GM12878 (cell line): Measurements from ENCODE around the gene UFD1. TPM values are rescaled to one million over a fixed set of nuclear protein-coding genes. Genes with fewer than 3 reads are reported as not detected.

Source experiments
- ATAC-seq: fragments of 200-7000 bp; cut with Tn5 transposase; 3 replicates; pipeline ENCODE4 v1.9.1; 2020; ENCODE audit warnings: mild to moderate bottlenecking, moderate library complexity
- BruUV-seq: library from RNA; stranded (reverse); fragments of 400-500 nt; replicated peaks from 2 replicates; lab custom pipeline; 2021; lab: Mats Ljungman, UMichigan
- CTCF ChIA-PET: fragments of 300-600 bp; sonication (Branson Sonifier 250); formaldehyde crosslinking; extraction: SDS; loops from one replicate; lab custom pipeline; 2021; ENCODE audit warnings: inconsistent platforms; lab: Yijun Ruan, JAX
- POLR2A ChIA-PET: fragments of 350-600 bp; formaldehyde crosslinking; extraction: SDS; loops from one replicate; lab custom pipeline; 2021; ENCODE audit warnings: inconsistent platforms; lab: Charles Lee
- RAD21 ChIA-PET: fragments of 300-600 bp; sonication (Branson Sonifier 250); formaldehyde crosslinking; loops from one replicate; lab custom pipeline; 2023; ENCODE audit warnings: antibody characterized with exemption; ENCODE audit not compliant: unreplicated experiment; lab: Charles Lee
- SMC1A ChIA-PET: fragments of 300-600 bp; sonication (Branson Sonifier 250); formaldehyde crosslinking; loops from one replicate; lab custom pipeline; 2023; ENCODE audit not compliant: unreplicated experiment, uncharacterized antibody; lab: Charles Lee
- DNase-seq: peaks from one replicate; pipeline ENCODE4 v3.0.0-alpha.2; 2011; ENCODE audit warnings: low read depth, low spot score
- FAIRE-seq: peaks from 3 replicates; lab custom pipeline; 2011; peaks lifted over from hg19 to GRCh38; lab: Jason Lieb, UNC
- H2AFZ ChIP-seq: 2 replicates; pipeline ENCODE4 v1.6.0; 2011; ENCODE audit warnings: low read depth, low read length, control low read depth; ENCODE audit not compliant: control insufficient read depth
- H3K27ac ChIP-seq: 2 replicates; pipeline ENCODE4 v1.5.1; 2011; ENCODE audit warnings: control low read depth; ENCODE audit not compliant: control insufficient read depth, insufficient read depth
- H3K27me3 ChIP-seq, 2 experiments: replicated peaks in 1 of 2; 2 replicates each; pipeline versions ENCODE4 v1.6.0 to v1.6.1; 2011; ENCODE audit warnings: low read length in 1 of 2; ENCODE audit not compliant: control insufficient read depth in 2 of 2, insufficient read depth in 2 of 2
- H3K36me3 ChIP-seq, 2 experiments: 2 replicates each; pipeline ENCODE4 v1.5.1; 2011; ENCODE audit warnings: low read length in 1 of 2; ENCODE audit not compliant: control insufficient read depth in 2 of 2, insufficient read depth in 2 of 2
- H3K4me1 ChIP-seq: 2 replicates; pipeline ENCODE4 v1.6.1; 2011; ENCODE audit warnings: mild to moderate bottlenecking, low read length, moderate library complexity, mixed read lengths; ENCODE audit not compliant: control insufficient read depth, insufficient read depth
- H3K4me2 ChIP-seq: 2 replicates; pipeline ENCODE4 v1.6.0; 2011; ENCODE audit warnings: control low read depth; ENCODE audit not compliant: control insufficient read depth, insufficient read depth
- H3K4me3 ChIP-seq: fragments of 200-600 bp; sonication (generic); 2 replicates; pipeline ENCODE4 v1.5.1; 2016
- H3K79me2 ChIP-seq: 2 replicates; pipeline ENCODE4 v1.6.0; 2011; ENCODE audit warnings: low read length; ENCODE audit not compliant: control insufficient read depth, insufficient read depth
- H3K9ac ChIP-seq: 2 replicates; pipeline ENCODE4 v1.8.0; 2011; ENCODE audit warnings: low read length, control low read depth, mixed read lengths; ENCODE audit not compliant: control insufficient read depth, insufficient read depth
- H3K9me3 ChIP-seq: replicated peaks from 3 replicates; pipeline ENCODE4 v1.5.1; 2011; ENCODE audit warnings: mild to moderate bottlenecking, low read length; ENCODE audit not compliant: control insufficient read depth, insufficient read depth
- H4K20me1 ChIP-seq: 2 replicates; pipeline ENCODE4 v1.6.0; 2011; ENCODE audit not compliant: control insufficient read depth, insufficient read depth
- BACH1 ChIP-seq: fragments of 450-650 bp; IDR thresholded peaks from 2 replicates; pipeline ENCODE4 v1.6.1; 2017; ENCODE audit warnings: mild to moderate bottlenecking, borderline replicate concordance
- BHLHE40 ChIP-seq, 2 experiments: fragments of 450-650 bp in 1 of 2; IDR thresholded peaks; 2 replicates each; pipeline ENCODE4 v1.6.1; 2011 to 2017; ENCODE audit warnings: low read depth in 2 of 2, borderline replicate concordance in 1 of 2, improper control_type of control experiment in 1 of 2, low read length in 1 of 2, mild to moderate bottlenecking in 1 of 2
- CREB1 ChIP-seq: IDR thresholded peaks from 2 replicates; pipeline ENCODE4 v1.6.1; 2012; ENCODE audit warnings: low read depth, mild to moderate bottlenecking, inconsistent platforms
- FOS ChIP-seq: IDR thresholded peaks from 3 replicates; pipeline ENCODE4 v1.6.1; 2011; ENCODE audit warnings: borderline replicate concordance; ENCODE audit not compliant: insufficient read length; ENCODE audit errors: extremely low read depth
- GATAD2B ChIP-seq: fragments of 450-650 bp; conservative IDR thresholded peaks from 2 replicates; pipeline ENCODE4 v1.6.1; 2017; ENCODE audit warnings: low read depth, mild to moderate bottlenecking, moderate library complexity
- LARP7 ChIP-seq: fragments of 450-650 bp; IDR thresholded peaks from 2 replicates; pipeline ENCODE4 v1.6.1; 2017; ENCODE audit warnings: mild to moderate bottlenecking
- MXI1 ChIP-seq: fragments of 150-350 bp; IDR thresholded peaks from 2 replicates; pipeline ENCODE4 v1.6.1; 2011; ENCODE audit warnings: low read depth, mild to moderate bottlenecking, inconsistent platforms, low read length, improper control_type of control experiment
- NFIC ChIP-seq: IDR thresholded peaks from 2 replicates; pipeline ENCODE4 v1.6.1; 2012; ENCODE audit warnings: low read depth, mild to moderate bottlenecking, inconsistent platforms, low read length, moderate library complexity
- NR2C1 ChIP-seq: fragments of 450-650 bp; IDR thresholded peaks from 2 replicates; pipeline ENCODE4 v1.6.1; 2017; ENCODE audit warnings: antibody characterized with exemption, mild to moderate bottlenecking, moderate library complexity
- PML ChIP-seq: IDR thresholded peaks from 2 replicates; pipeline ENCODE4 v1.6.1; 2012; ENCODE audit warnings: low read length, inconsistent platforms
- POLR2A ChIP-seq: IDR thresholded peaks from 2 replicates; pipeline ENCODE4 v1.6.1; 2011; ENCODE audit warnings: low read depth, mild to moderate bottlenecking, low read length
- RFX5 ChIP-seq: IDR thresholded peaks from 2 replicates; pipeline ENCODE4 v1.6.1; 2011; ENCODE audit warnings: low read depth, low read length, improper control_type of control experiment
- SMARCA5 ChIP-seq: fragments of 450-650 bp; IDR thresholded peaks from 2 replicates; pipeline ENCODE4 v1.6.1; 2017; ENCODE audit warnings: mild to moderate bottlenecking
- ZSCAN29 ChIP-seq: fragments of 450-650 bp; IDR thresholded peaks from 2 replicates; pipeline ENCODE4 v1.6.1; 2017; ENCODE audit warnings: mild to moderate bottlenecking, moderate library complexity
- WGBS: methylation state at CpG from one replicate; pipeline ENCODE4 v1.1.6; 2016; ENCODE audit warnings: low lambda C conversion rate; ENCODE audit not compliant: insufficient replicate concordance, insufficient coverage; ENCODE audit errors: missing lambda C conversion rate; 5-methylcytosine and 5-hydroxymethylcytosine counted together
- in situ Hi-C: fragments of 300-500 bp; cut with MboI; formaldehyde crosslinking; loops from 9 replicates; pipeline ENCODE4 v1.14.3; 2018; ENCODE audit warnings: mixed read lengths
- intact Hi-C: fragments of 100-400 bp; cut with micrococcal nuclease; formaldehyde crosslinking; loops from one replicate; pipeline ENCODE4 v1.14.2; 2022; ENCODE audit not compliant: unreplicated experiment
- polyA plus RNA-seq, 11 experiments: library from polyadenylated mRNA; depleted of rRNA in 4 of 11; unstranded in 6 of 11; stranded (reverse) in 5 of 11; fragments of >200 nt; fragmentation: Nextera tagmentation in 4 of 11; fragmentation: Illumina TruSeq in 1 of 11; extraction: Ambion mirVana in 4 of 11; extraction: Trizol in 1 of 11; gene quantifications; 1 replicate in 1 of 11; 2 replicates in 10 of 11; pipeline versions ENCODE4 v1.2.1 to v1.2.3, GENCODE V29; 2011 to 2016; ENCODE audit warnings: inconsistent platforms in 2 of 11, missing spikeins in 2 of 11, low read depth in 1 of 11
- total RNA-seq, 4 experiments: library from RNA; depleted of rRNA in 3 of 4; stranded (reverse); fragments of >200 nt in 3 of 4; fragmentation: Illumina TruSeq in 1 of 4; extraction: Trizol in 1 of 4; gene quantifications; 2 replicates each; pipeline versions ENCODE4 v1.2.1 to v1.2.3, GENCODE V29; 2013 to 2021
- TF ChIP-seq, protein P1 (sequence below): fragments of 450-650 bp; IDR thresholded peaks from 2 replicates; pipeline ENCODE4 v1.6.1; 2014; ENCODE audit warnings: mild to moderate bottlenecking
- TF ChIP-seq, protein P2 (sequence below): IDR thresholded peaks from 2 replicates; pipeline ENCODE4 v1.6.1; 2011; ENCODE audit warnings: mild to moderate bottlenecking, low read depth, low read length, moderate library complexity; ENCODE audit not compliant: insufficient replicate concordance
- TF ChIP-seq, protein P3 (sequence below): fragments of 450-650 bp; IDR thresholded peaks from 2 replicates; pipeline ENCODE4 v1.6.1; 2017; ENCODE audit warnings: mild to moderate bottlenecking, moderate library complexity

The UFD1 gene
- total and polyA plus RNA-seq, 10 of the 15 experiments (the other 5 are each of a cell fraction or from before 2014, with no cell fraction given), result 67.2 to 143 (median 117) TPM

DNA sequence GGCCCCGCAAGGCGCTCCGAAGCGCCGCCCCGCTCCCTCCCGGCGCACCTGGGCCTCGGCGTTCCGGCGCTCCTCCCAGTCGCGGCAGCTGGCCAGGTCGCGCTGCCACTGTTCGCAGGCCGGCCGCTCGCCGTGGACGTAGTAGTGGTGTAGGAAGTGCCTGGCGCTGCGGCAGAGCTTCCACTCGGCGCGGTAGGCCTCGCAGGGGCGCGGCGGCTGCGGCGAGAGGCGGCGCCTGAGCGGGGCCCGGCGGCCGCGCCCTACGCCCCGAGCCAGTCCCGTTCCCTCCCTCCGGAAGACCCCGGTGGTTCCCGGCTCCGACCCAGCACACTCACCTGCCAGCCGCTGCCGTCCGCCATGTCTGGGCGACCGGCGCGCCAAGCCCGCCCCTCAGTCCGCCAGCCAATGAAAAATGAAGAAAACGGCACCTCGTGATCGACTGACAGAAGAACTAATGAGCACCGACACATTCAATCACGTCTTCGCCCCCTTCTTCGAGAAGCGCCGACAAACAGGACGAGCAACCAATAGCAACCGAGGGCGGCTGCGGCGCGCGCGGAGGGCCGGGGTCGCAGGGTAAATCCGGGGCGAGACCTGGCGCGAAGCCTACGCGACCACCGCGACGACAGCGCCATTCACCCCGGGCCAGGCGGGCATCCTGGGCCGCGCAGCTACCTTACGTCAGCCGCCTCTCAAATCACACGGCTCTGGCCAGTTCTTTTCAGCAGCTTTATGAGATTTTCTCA, 31.5 kb downstream of the UFD1 start, which contains the start of gene C22orf39:
Gene C22orf39, minus strand, starts transcription at position 382 of the 746 bp plus-strand sequence. Its CDS starts 23 bp downstream, at position 359.
- in situ Hi-C loops, result loop anchor here (25.0 kb wide), 1 partner anchor 1810 kb away; the partner anchor contains the start of genes ATP6V1E1 and BCL2L13
- Histone ChIP-seq H3K4me1 (peaks cover 17% of the 10 kb centered on the region), H3K4me3 (peak within 1 kb of the TSS; percentile 95), H3K27ac (peak within 1 kb of the TSS; percentile 85), H3K27me3 (no peaks in the 10 kb centered on the region), H3K4me2 (peak within 1 kb of the TSS; percentile 95), H2AFZ (peak within 1 kb of the TSS; percentile 94), H4K20me1 (no peaks in the 10 kb centered on the region), H3K79me2 (peaks cover 30% of the 10 kb centered on the region), H3K36me3 (peaks cover 6 to 21% of the 10 kb centered on the region in 2 experiments; a peak in 3 of 4 replicates), H3K9ac (peak within 1 kb of the TSS; percentile 82), H3K9me3 (no peaks in the 10 kb centered on the region)
- FAIRE-seq (peak; percentile 97), ATAC-seq (peak; percentile 92), DNase-seq (peak; percentile 67)
- RAD21 ChIA-PET, result interaction anchor here (1.1 to 1.7 kb wide), 3 partner anchors 16 to 269 kb away, joined by 4 read pairs; partner anchors contain the start of genes HIRA, MRPL40 and SLC25A1
- intact Hi-C loops, result loop anchor here (1.0 to 5.0 kb wide), 3 partner anchors 15 to 270 kb away; partner anchors contain the start of genes CDC45, MRPL40, SLC25A1 and UFD1
- POLR2A ChIA-PET, result interaction anchor here (0.6 to 1.8 kb wide), 6 partner anchors 15 to 269 kb away, joined by 3 to 5 read pairs (median 4); partner anchors contain the start of genes CDC45, MRPL40 and SLC25A1
- BruUV-seq, result no TSS peak
- 1% methylated on average over 77 of the region's 92 CpGs for WGBS
- CTCF ChIA-PET, result interaction anchor here (1.0 to 3.1 kb wide), 3 partner anchors 13 to 268 kb away, joined by 4 to 10 read pairs (median 9); no protein-coding TSS in a partner anchor
- SMC1A ChIA-PET, result interaction anchor here (1.3 to 4.4 kb wide), 2 partner anchors 13 to 30 kb away, joined by 6 to 18 read pairs; no protein-coding TSS in a partner anchor
- TF ChIP-seq RFX5 (no peak), POLR2A (peak; percentile 92), MXI1 (peak; percentile 65), CREB1 (peak; percentile 86), NFIC (no peak), BHLHE40 (IDR thresholded peaks at IDR 0.05; ENCODE audit: borderline replicate concordance in 1 of 2, low read depth in 2 of 2, low read length in 1 of 2) (peak in 1 of 2 experiments; percentile 74; a peak in 2 of 4 replicates), FOS (peak; percentile 68), BACH1 (peak; percentile 82), ZSCAN29 (peak; percentile 51; the same call in 1 of the 2 replicates), SMARCA5 (peak; percentile 77), NR2C1 (peak; percentile 67), LARP7 (peak; percentile 90; the same call in 1 of the 2 replicates), GATAD2B (peak; percentile 78; the same call in 1 of the 2 replicates), PML (0 out of 2 replicates have a peak, but pooled peaks have one; percentile 23)
- TF ChIP-seq, protein P1, sequence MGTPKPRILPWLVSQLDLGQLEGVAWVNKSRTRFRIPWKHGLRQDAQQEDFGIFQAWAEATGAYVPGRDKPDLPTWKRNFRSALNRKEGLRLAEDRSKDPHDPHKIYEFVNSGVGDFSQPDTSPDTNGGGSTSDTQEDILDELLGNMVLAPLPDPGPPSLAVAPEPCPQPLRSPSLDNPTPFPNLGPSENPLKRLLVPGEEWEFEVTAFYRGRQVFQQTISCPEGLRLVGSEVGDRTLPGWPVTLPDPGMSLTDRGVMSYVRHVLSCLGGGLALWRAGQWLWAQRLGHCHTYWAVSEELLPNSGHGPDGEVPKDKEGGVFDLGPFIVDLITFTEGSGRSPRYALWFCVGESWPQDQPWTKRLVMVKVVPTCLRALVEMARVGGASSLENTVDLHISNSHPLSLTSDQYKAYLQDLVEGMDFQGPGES, result peak; percentile 91
- TF ChIP-seq, protein P2, sequence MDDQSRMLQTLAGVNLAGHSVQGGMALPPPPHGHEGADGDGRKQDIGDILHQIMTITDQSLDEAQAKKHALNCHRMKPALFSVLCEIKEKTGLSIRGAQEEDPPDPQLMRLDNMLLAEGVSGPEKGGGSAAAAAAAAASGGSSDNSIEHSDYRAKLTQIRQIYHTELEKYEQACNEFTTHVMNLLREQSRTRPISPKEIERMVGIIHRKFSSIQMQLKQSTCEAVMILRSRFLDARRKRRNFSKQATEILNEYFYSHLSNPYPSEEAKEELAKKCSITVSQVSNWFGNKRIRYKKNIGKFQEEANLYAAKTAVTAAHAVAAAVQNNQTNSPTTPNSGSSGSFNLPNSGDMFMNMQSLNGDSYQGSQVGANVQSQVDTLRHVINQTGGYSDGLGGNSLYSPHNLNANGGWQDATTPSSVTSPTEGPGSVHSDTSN, result peak; percentile 97
- TF ChIP-seq, protein P3, sequence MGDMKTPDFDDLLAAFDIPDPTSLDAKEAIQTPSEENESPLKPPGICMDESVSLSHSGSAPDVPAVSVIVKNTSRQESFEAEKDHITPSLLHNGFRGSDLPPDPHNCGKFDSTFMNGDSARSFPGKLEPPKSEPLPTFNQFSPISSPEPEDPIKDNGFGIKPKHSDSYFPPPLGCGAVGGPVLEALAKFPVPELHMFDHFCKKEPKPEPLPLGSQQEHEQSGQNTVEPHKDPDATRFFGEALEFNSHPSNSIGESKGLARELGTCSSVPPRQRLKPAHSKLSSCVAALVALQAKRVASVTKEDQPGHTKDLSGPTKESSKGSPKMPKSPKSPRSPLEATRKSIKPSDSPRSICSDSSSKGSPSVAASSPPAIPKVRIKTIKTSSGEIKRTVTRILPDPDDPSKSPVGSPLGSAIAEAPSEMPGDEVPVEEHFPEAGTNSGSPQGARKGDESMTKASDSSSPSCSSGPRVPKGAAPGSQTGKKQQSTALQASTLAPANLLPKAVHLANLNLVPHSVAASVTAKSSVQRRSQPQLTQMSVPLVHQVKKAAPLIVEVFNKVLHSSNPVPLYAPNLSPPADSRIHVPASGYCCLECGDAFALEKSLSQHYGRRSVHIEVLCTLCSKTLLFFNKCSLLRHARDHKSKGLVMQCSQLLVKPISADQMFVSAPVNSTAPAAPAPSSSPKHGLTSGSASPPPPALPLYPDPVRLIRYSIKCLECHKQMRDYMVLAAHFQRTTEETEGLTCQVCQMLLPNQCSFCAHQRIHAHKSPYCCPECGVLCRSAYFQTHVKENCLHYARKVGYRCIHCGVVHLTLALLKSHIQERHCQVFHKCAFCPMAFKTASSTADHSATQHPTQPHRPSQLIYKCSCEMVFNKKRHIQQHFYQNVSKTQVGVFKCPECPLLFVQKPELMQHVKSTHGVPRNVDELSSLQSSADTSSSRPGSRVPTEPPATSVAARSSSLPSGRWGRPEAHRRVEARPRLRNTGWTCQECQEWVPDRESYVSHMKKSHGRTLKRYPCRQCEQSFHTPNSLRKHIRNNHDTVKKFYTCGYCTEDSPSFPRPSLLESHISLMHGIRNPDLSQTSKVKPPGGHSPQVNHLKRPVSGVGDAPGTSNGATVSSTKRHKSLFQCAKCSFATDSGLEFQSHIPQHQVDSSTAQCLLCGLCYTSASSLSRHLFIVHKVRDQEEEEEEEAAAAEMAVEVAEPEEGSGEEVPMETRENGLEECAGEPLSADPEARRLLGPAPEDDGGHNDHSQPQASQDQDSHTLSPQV, result no peak
